NCI-H748 treated with DMSO at 0.1 percent for 48 hours (cell line): ENCODE results near the gene ANGPTL8.

ENCODE experiments used
- DNase-seq: peaks from one replicate; lab custom pipeline; 2025; lab: John Stamatoyannopoulos, UW

Gene ANGPTL8

DNA sequence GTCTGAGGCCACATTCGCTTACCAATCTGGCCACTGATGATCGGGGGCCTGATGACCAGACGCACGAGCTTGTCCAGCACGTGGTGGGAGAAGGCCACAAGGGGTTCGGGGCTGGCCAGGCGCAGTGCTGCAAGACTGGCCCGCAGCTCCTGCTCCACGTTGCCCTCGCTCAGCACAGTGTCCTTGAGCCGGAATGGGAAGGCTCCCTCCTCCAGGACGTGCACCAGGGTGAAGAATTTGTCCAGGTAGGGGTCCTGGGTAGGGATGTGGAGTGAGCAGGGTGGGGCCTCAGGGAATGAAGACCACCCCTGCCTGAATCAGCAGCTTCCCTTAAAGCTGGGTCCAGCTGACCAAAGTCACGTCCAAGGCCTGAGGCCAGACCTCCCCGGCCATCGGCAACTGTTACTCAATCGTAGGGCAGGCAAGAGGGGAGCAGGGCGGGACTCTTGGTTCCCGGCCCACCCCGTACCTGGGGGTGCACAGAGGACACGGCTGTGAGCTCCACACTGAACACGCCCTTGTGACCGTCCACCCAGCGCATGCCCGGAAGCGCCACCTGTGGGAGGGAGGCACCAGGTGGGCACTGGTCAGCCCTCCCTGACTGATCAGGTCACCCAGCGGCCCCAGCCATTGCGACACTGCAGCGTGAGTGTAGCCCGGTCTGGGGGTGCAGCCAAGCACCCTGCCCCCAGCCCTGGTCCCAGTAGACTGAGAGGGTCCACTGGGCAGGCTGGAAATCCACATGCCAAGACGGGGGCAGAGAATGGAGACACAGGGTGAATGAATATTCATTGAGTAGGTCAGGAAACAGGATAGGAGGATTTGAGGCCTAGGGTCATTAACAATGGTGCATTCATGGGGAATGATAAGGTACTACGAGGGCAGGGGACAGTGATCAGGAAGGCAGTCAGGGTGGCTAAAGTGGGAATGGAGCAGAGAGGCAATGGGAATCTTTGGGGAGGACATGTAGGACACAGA lies 2.8 kb upstream of the ANGPTL8 start:
- no peak for DNase-seq

DNA sequence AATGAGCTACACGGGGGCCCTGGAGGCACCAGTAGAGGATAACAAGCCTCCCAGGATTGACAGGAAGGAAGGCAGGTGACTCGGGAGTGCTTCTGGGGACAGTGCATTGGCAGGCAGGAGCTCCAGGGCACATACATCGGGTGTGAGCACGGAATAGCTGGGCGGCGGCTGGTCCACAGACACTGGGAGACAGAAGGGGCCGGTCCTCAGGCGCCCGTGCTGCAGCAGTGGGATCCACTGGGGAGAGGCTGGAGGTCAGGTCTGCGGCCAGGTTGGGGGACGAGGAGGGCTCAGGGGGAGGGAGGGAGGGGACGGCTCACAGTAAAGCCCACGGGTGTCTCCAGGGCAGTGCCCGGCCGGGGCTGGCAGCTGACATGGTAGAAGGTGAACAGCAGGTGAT lies 2.1 kb upstream of the ANGPTL8 start:
- no peak for DNase-seq

DNA sequence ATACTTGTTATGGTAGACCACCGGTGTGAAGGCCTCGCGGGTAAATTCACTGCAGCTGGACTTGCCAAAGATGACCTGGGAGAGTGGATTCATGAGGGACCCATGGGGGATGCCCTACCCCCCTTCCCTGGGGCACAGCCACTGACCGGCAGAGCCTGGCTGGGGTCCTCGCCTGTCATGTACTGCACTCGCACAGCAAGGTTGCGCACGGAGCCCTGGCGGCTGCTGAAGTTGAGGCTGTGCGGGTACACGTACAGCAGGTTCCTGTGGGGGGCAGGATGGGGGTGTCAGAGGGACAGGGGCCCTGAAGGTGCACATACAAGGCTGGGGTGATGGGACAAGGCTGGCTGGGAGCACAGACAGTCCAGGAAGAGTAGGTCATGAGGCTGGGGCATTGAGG lies 1.4 kb upstream of the ANGPTL8 start:
- DNase-seq, result no peak

DNA sequence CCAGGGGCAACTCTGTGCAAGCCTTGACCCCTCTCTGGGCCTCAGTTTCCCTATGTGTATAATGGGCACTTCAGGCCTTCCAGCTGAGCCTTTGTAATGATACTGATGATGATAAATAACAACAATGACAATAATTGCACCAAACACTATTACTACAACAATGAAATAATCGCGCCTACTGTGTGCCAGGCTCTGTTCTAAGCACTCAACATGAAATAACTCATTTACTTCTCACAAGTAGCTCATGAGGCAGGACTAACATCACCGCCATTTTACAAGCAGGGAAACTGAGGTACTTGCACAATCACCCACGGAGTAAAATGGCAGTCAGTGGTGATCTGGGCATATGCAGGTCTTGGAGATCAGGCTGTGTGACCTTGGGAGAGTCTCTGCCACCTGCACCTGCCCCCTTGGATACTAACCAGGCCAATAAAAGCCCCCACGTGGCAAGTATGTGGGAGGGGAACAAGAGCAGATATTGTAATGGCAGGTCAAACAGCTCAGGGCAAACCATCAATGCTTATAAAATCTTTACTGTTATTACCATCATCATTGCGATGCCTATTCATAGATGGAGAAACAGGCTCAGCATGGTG lies 540 bp upstream of the ANGPTL8 start:
- no peak for DNase-seq

DNA sequence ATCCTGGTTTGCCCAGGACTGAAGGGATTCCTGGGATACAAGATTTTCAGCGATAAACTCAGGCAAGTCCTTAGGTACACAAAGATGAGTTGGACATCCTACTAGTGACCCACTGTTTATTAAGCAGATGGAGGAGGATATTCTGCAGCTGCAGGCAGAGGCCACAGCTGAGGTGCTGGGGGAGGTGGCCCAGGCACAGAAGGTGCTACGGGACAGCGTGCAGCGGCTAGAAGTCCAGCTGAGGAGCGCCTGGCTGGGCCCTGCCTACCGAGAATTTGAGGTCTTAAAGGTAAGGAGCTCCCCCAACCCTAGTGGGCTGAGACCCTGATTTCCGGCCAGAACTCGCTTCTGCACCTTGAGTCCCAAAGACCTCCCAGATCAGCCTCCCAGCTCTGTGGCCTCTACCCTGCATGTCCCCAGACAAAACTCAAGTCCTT lies 607 bp downstream of the ANGPTL8 start:
- no peak for DNase-seq

DNA sequence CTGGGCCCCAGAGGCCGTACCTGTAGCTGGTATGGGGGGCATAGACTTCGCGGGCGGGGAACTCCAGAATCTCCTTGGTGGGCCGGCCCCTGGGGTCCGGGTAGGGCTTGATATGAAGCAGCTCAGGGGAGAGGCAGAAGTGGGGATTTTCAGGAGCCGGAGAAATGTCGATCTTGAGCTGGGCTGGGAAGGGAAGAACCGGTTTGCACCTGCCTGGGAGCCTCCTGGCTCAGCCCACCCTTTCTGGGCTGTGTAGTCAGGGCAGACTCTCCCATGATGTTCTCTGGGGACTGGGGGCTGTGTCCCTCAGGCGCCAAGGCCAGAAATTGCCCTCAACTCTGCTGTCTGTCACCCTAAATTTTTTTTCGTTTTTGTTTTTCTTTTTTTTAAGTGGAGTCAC lies 2.6 kb downstream of the ANGPTL8 start:
- DNase-seq, result no peak

DNA sequence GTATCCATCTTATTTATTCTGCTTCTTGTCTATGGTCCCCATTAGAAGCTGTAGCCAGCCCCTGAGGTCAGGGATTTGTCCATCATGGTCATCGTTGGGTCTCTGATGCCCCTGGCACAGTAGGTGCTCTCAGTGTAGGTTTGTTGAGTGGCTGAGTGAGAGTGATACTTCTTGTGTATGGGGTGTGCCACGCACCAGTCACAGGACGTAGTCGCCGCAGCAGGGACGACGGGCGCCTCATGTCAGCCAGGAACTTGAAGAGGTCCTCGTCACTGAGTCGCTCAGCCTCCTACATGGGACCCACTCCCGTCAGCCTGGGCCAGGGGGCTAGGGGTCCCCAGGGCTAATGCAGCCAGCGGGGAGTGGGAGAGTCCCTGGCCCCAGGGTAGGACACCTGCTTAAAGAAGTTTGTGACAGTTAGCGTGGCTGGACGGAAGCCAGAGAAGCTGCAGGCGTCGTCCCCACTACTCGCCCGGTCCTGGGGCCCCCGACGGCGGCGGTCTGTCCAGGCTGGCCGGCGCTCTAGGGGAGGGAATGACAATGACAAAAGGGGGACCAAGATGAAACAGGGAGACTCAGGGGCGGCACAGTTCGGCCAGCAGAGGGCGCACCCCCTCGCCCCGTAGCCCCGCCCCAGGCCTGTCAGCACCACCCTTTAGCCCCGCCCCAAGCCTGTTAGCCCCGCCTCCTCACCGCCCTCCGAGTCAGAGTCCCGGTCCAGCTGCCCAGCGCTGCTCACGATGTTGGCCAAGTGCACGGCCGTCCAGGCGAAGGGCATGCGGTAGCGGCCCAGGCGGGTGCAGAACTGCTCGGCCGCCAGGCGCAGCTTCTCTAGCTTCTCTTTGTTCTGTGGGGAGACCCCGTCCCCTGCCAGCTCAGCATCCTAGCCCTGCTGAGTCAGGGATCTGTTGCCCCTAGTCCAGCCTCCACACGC lies 3.7 kb downstream of the ANGPTL8 start:
- peak; percentile 30 for DNase-seq

DNA sequence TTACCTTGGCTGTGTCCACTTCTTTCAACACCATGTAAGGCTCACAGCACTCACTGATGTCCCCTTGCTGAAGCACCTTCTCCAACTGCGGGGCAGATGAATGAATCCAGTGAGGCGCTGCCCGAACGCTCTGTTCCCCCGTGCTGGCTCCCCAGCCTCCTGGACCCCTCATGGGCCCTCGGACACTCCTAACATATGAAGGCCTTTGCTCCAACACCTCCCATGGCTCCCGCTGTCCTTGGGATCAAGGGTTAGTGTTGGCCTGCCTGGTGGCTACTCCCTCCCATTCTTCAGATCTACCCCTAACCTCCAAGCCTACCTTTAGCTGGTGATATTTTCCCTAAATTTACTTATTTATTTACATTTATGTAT lies 4.4 kb downstream of the ANGPTL8 start:
- DNase-seq, result no peak

DNA sequence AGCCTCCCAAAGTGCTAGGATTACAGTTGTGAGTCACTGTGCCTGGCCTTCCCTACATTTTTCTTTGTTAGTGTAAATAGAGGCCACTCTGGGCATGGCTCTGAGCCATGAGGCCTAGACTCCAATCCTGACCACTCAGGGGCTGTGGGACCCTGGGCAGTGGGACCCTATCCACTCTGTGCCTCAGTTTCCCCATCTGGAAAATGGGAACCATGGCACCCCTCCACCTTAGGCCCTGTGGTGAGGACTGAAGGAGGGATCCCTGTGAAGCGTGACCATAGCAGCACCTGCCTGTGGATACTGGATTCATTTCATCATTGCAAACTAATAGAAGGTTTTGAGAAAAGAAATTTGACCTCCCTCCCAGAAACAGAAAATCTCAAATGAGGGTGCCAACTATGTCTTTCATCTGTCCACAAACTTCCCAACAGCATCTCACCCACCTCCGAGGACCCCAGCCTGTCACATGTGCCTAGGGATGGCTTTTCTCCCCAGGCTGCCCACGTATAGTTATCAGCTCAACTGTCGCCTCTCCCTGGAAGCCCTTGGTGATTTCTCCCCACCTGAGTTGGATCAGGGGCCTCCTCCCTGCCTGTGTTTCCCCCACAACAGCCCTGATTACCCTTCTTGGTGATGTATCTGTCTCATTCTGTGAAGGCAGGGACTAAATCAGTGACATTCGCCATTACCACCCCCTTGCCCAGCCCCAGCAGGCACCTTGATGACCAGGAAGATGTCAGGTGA lies 5.6 kb downstream of the ANGPTL8 start:
- no peak for DNase-seq

DNA sequence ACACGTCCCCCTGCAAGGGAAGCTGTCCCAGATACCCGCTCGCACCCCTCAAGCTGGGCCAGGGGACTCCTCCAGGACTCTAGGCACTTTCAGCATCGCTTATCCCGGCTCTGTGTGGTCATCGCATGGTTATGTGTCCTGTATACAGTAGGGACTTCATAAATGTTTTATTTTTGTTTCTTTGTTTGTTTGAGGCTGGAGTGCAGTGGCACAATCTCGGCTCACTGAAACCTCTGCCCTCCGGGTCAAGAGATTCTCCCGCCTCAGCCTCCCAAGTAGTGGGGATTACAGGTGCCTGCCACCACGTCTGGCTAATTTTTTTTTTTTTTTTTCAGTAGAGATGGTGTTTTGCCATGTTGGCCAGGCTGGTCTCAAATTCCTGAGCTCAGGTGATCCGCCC lies 7.5 kb downstream of the ANGPTL8 start:
- DNase-seq, result no peak

DNA sequence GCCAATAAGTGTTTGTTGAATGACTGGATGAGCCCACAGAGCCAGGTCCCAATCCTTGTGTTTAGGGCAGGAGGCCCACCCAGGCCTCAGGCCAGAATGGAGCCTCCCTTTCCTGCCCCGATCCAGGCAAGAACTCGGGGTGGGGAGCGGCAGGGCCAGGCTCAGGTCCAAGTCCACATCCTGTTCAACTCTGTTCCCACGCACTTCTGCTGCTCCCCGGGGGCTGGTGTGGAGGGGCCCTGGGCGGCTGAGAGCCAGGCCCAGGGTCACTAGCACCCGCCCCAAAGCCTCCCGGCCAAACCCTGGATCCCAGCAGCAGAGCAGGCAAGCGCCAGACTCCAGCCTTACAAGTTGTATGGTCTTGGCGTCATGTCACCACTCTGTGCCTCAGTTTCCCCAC lies 8.0 kb downstream of the ANGPTL8 start:
- DNase-seq, result no peak

DNA sequence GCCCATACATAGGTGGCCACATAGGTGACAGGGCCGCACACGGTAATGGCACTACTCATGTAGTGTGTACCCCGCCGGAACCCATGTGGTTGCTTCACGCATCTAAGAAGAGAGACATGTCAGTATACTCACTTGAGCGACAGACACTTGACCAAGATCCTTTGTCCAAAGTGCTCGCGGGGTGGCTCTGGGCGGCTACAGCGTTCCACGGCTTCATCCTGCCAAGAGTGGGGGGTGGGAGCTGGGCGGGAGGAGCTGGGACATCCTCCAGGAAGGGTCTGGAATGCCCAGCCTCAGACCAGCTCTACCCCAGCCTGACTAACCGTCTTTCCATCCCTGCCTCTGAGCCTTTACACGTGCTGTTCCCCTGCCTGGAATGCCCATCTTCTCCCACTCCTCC lies 8.5 kb downstream of the ANGPTL8 start:
- no peak for DNase-seq

DNA sequence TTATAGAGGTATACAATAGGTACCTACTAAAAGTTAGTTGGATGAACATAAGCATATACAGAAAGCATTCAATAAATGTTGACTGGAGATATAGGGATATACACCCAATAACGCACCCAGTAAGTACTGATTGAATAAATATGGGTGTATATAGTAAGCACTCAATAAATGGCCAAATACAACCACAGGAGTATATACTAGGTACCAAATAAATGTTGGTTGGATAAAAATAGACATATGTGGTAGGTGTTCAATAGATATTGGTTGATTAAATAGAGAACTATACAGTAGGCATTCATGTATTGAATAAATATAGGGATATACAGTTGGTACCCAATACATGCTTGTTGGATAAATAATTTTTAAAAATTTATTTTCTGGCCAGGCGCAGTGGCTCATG lies 9.4 kb downstream of the ANGPTL8 start:
- DNase-seq, result no peak

DNA sequence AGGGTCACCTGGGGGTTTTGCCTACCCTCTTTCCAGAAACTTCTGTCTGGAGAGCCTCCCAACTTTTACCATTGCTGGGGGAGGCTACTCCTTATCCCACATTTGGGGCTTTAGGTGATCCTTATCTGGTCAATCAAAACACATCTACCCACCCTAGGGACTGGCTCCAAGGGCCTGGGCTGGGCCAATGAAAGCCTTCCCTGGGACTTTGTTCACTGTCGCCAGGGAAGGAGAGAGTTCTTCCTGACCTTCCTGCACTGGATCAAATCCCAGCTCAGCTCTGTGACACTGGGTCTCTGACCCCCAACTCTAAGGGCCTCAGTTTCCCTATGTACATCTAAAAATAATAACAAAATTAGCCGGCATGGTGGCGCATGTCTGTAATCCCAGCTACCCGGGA lies 11.8 kb downstream of the ANGPTL8 start:
- no peak for DNase-seq

DNA sequence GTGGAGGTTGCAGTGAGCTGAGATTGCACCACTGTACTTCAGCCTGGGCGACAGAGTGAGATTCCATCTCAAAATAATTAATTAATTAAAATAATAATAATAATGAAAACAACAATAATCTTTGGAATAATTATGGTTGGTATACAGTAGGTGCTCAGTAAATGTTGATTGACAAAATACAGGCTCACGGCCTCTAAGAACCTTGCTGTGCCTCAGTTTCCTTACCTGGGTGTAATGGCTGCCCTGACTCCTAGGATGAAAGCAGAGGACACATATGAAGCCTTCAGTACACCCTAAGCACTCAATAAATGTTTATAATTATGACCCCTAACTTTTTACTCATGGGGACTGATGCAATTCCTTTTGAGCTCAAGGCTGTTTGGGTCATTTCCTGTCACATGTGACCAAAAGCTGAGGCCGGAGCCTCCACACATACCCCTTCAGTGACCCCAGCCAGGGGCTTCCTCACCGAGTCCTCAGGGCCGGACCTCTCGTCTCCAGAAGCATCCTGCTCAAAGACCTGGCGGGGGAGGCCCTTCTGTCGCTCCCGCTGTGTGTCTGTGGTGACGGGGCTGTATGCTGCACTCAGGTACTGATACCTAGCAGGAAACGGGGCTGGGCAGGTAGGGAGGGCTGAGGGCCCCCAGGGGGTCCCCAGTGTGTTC lies 12.4 kb downstream of the ANGPTL8 start:
- DNase-seq, result no peak

DNA sequence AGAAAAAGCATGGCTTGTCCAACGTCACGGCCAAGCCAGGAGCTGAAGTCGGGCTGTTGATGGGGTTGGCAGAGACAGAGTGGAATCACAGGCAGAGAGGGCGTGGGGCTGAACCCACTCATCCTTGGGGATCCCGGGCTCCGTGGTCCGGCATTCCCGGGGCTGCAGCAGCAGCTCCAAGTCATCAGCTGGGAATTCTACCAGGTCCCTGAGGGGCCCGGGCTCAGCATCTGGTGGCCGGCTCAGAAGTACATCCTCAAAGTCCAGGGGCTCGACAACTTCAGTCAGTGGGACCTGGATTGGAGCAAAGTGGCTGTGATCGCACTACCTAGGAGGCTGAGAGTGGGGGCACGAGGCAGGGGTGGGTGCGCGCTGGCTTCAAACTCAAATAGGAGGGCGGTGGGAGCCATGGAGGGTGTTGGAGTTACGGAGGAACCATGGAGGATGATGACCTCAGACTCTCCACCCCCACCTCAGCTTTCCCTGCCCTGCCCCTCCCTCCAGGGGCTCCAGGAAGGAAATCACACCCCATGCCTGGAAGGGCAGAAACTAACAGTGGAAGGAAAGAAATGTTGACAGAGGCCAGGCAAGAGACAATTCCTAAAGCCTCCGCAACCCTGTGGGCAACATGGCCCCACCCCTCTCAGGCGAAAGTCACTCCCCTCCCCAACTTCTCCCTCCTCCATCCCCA lies 13.4 kb downstream of the ANGPTL8 start:
- DNase-seq, result no peak

DNA sequence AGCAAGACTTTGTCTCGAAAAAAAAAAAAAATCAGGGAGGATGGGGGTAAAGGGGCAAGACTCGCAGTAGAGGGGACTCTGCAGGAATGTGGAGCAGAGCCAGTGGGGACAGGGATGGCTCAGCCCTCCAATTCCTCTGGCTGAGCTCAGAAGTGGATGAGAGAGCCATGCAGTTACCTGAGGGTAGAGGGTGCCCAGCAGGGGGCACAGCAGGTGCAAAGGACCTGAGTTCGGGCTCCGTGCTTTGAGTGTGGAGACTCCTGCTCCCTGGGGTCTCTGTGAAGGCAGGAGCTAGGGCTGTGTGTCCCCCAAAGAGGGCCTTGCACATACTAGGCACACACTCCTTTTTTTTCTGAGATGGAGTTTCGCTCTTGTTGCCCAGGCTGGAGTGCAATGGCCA lies 15.2 kb downstream of the ANGPTL8 start:
- no peak for DNase-seq

DNA sequence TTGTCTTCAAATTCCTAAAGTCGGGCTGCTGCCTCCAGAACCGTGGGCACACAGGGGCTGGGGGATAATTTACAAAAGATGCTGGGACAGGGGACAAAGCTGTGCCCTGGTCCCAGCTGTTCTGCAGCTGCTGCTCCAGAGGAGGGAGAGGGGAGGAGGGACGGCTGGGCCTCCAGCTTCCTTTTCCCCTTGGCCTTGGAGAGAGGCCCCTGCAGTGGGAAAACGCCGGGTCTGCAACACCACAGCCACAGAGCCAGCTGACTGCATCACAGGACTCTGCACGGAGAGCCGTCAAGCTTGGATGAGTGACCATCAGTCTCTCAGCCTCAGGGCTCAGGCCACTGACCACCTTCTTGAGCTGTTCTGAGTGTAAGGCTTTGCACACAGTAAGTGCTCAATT lies 16.8 kb downstream of the ANGPTL8 start:
- no peak for DNase-seq

DNA sequence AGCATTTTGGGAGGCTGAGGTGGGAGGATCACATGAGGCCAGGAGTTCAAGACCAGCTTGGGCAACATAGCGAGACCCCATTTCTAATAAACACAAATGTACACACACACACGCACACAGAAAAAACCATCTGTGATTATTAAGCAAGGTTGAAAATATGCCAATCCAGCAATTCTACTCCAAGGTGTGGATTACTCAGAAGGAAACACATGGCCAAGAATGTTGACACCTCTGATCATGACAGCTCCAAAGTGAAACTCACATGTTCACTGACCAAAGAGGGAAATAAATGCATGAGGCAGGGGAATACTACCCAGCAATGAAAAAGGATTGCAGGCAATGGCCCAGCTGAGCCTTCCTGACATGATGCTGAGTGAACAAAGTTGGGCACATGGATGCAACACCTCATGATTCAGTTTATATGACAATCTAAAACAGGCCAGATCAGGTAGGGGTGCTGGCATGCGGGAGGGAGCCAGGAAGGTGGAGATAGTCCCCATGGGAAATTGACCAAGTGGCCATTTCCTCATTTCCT lies 18.5 kb downstream of the ANGPTL8 start:
- DNase-seq, result no peak

DNA sequence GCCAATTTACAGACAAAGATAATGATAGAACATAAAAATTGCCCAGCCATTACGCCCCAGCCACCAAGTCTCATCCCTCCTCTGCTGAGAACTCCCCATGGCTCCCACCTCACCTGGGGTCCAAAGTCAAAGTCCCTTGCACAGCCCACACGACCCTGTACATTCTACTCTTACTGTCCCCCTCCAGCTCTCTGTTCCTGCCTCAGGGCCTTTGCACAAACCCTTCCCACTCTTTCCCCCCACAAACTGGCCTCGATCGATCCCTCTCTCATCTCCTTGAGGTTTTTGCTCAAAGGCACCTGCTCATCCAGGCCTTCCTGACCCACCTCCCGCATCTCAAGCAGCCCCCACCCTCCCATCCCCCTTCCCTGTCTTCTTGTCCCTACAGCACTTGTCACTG lies 21.6 kb downstream of the ANGPTL8 start:
- DNase-seq, result no peak
